ENCODE results near the gene RAB7A. TPM values are rescaled to one million over a fixed set of nuclear protein-coding genes. Genes with fewer than 3 reads are reported as not detected.

RAB7A gene
- total and polyA plus RNA-seq, 2 of the 13 experiments (the other 11 are each of a cell fraction or from before 2014, with no cell fraction given) = 26.5 to 182 TPM

DNA sequence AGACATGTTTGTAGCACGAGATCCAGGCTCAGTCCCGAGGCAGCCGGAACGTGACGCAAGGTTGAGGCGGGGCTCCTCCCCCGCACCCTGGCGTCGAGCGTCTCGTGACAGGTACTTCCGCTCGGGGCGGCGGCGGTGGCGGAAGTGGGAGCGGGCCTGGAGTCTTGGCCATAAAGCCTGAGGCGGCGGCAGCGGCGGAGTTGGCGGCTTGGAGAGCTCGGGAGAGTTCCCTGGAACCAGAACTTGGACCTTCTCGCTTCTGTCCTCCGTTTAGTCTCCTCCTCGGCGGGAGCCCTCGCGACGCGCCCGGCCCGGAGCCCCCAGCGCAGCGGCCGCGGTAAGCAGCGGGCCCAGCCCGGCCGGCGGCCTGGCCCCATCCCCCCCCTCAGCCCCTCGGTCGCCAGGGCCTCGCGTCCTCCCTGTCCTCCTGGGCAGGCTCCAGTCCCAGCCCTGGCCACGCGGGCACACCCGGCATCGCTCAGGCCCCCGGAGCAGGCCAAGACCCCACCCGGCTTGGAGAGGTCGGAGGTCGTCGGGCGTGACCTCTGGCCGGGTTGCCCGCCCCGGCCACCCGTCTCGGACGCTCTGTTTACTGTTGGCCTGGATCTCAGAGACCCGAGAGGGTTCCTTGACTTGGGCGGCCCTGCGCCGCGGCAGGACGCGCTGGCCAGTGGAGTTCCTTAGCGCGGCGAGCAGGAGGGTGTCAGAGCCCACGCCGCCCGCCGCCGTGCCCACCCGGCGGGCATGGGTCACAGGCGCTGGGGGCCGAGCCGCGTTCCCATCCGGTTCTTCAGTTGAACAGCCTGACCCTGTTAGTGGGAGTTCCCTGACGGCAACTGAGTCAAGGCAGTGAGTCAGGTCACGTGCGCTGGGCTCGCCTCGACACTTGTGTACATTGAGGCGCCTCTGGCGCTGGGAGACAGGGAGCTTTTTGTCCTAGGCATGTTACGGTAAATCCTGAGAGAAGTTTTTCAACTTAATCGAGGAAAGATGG, at the start of gene RAB7A (continued):
- TF ChIP-seq, protein P1, sequence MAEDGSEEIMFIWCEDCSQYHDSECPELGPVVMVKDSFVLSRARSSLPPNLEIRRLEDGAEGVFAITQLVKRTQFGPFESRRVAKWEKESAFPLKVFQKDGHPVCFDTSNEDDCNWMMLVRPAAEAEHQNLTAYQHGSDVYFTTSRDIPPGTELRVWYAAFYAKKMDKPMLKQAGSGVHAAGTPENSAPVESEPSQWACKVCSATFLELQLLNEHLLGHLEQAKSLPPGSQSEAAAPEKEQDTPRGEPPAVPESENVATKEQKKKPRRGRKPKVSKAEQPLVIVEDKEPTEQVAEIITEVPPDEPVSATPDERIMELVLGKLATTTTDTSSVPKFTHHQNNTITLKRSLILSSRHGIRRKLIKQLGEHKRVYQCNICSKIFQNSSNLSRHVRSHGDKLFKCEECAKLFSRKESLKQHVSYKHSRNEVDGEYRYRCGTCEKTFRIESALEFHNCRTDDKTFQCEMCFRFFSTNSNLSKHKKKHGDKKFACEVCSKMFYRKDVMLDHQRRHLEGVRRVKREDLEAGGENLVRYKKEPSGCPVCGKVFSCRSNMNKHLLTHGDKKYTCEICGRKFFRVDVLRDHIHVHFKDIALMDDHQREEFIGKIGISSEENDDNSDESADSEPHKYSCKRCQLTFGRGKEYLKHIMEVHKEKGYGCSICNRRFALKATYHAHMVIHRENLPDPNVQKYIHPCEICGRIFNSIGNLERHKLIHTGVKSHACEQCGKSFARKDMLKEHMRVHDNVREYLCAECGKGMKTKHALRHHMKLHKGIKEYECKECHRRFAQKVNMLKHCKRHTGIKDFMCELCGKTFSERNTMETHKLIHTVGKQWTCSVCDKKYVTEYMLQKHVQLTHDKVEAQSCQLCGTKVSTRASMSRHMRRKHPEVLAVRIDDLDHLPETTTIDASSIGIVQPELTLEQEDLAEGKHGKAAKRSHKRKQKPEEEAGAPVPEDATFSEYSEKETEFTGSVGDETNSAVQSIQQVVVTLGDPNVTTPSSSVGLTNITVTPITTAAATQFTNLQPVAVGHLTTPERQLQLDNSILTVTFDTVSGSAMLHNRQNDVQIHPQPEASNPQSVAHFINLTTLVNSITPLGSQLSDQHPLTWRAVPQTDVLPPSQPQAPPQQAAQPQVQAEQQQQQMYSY (CRISPR knock-in tag; IDR thresholded peaks at IDR 0.05) = 0 out of 2 replicates have a peak, but pooled peaks have one; percentile 15
- no peak for TF ChIP-seq NFE2L2 (IDR thresholded peaks at IDR 0.05; ENCODE audit: low read length)
- TF ChIP-seq ZFP90 (CRISPR knock-in tag; IDR thresholded peaks at IDR 0.05; ENCODE audit: borderline replicate concordance) = peak; percentile 88; the same call in 1 of the 2 replicates
- TF ChIP-seq, protein P2, sequence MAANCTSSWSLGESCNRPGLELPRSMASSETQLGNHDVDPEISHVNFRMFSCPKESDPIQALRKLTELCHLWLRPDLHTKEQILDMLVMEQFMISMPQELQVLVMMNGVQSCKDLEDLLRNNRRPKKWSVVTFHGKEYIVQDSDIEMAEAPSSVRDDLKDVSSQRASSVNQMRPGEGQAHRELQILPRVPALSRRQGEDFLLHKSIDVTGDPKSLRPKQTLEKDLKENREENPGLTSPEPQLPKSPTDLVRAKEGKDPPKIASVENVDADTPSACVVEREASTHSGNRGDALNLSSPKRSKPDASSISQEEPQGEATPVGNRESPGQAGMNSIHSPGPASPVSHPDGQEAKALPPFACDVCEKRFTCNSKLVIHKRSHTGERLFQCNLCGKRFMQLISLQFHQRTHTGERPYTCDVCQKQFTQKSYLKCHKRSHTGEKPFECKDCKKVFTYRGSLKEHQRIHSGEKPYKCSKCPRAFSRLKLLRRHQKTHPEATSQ (CRISPR knock-in tag; IDR thresholded peaks at IDR 0.05; ENCODE audit: borderline replicate concordance) = no peak
- TF ChIP-seq, protein P3, sequence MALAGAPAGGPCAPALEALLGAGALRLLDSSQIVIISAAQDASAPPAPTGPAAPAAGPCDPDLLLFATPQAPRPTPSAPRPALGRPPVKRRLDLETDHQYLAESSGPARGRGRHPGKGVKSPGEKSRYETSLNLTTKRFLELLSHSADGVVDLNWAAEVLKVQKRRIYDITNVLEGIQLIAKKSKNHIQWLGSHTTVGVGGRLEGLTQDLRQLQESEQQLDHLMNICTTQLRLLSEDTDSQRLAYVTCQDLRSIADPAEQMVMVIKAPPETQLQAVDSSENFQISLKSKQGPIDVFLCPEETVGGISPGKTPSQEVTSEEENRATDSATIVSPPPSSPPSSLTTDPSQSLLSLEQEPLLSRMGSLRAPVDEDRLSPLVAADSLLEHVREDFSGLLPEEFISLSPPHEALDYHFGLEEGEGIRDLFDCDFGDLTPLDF (CRISPR knock-in tag; IDR thresholded peaks at IDR 0.05) = no peak
- TF ChIP-seq, protein P4, sequence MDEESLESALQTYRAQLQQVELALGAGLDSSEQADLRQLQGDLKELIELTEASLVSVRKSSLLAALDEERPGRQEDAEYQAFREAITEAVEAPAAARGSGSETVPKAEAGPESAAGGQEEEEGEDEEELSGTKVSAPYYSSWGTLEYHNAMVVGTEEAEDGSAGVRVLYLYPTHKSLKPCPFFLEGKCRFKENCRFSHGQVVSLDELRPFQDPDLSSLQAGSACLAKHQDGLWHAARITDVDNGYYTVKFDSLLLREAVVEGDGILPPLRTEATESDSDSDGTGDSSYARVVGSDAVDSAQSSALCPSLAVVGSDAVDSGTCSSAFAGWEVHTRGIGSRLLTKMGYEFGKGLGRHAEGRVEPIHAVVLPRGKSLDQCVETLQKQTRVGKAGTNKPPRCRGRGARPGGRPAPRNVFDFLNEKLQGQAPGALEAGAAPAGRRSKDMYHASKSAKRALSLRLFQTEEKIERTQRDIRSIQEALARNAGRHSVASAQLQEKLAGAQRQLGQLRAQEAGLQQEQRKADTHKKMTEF (CRISPR knock-in tag; IDR thresholded peaks at IDR 0.05) = peak; percentile 73; the same call in 1 of the 2 replicates
- no peak for TF ChIP-seq SOX6 (IDR thresholded peaks at IDR 0.05)
- TF ChIP-seq SOX6 (CRISPR knock-in tag; IDR thresholded peaks at IDR 0.05) = peak; percentile 70
- TF ChIP-seq, protein P5, sequence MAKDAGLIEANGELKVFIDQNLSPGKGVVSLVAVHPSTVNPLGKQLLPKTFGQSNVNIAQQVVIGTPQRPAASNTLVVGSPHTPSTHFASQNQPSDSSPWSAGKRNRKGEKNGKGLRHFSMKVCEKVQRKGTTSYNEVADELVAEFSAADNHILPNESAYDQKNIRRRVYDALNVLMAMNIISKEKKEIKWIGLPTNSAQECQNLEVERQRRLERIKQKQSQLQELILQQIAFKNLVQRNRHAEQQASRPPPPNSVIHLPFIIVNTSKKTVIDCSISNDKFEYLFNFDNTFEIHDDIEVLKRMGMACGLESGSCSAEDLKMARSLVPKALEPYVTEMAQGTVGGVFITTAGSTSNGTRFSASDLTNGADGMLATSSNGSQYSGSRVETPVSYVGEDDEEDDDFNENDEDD (CRISPR knock-in tag; IDR thresholded peaks at IDR 0.05; ENCODE audit: borderline replicate concordance) = peak; percentile 61; the same call in 1 of the 2 replicates
- TF ChIP-seq PCBP2 (optimal IDR thresholded peaks at IDR 0.05; ENCODE audit: low read depth, low read length, poor library complexity, severe bottlenecking) = no peak
- no peak for TF ChIP-seq SRF (IDR thresholded peaks at IDR 0.05; ENCODE audit: low read depth, low read length)
- no peak; the same call in none of the 2 replicates for TF ChIP-seq ZNF766 (CRISPR knock-in tag; IDR thresholded peaks at IDR 0.05; ENCODE audit: borderline replicate concordance)
- TF ChIP-seq ONECUT2 (CRISPR knock-in tag; IDR thresholded peaks at IDR 0.05) = no peak
- TF ChIP-seq ZBTB7A (CRISPR knock-in tag; IDR thresholded peaks at IDR 0.05) = no peak; the same call in 1 of the 2 replicates
- no peak for TF ChIP-seq ZNF260 (CRISPR knock-in tag; IDR thresholded peaks at IDR 0.05; ENCODE audit: borderline replicate concordance, low read depth)
- no peak; the same call in 1 of the 2 replicates for TF ChIP-seq ZNF441 (CRISPR knock-in tag; IDR thresholded peaks at IDR 0.05; ENCODE audit: borderline replicate concordance)
- no peak for TF ChIP-seq SMAD3 (CRISPR knock-in tag; IDR thresholded peaks at IDR 0.05)
- TF ChIP-seq MEF2D (CRISPR knock-in tag; IDR thresholded peaks at IDR 0.05) = peak; percentile 74; the same call in 1 of the 2 replicates
- TF ChIP-seq ZNF138 (CRISPR knock-in tag; IDR thresholded peaks at IDR 0.05; ENCODE audit: low read depth) = no peak
